ENCODE results near the gene C18orf63.

DNA sequence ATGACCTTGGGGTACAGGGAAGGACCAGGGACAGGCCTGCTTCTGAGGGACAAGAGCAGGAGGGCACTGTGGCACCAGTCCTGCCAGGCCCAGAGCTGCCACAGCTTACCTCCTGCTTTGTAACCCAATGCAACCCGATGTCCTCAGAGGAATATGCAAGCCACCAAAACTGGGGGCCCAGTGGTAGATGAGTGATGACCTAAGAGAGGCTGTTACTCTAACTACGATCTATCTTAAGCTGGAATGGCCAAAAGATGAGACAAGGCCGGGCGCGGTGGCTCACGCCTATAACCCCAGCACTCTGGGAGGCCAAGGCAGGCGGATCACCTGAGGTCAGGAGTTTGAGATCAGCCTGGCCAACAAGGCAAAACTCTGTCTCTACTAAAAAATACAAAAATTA is 36.7 kb upstream of the C18orf63 start:
- TF ChIP-seq, protein P1, sequence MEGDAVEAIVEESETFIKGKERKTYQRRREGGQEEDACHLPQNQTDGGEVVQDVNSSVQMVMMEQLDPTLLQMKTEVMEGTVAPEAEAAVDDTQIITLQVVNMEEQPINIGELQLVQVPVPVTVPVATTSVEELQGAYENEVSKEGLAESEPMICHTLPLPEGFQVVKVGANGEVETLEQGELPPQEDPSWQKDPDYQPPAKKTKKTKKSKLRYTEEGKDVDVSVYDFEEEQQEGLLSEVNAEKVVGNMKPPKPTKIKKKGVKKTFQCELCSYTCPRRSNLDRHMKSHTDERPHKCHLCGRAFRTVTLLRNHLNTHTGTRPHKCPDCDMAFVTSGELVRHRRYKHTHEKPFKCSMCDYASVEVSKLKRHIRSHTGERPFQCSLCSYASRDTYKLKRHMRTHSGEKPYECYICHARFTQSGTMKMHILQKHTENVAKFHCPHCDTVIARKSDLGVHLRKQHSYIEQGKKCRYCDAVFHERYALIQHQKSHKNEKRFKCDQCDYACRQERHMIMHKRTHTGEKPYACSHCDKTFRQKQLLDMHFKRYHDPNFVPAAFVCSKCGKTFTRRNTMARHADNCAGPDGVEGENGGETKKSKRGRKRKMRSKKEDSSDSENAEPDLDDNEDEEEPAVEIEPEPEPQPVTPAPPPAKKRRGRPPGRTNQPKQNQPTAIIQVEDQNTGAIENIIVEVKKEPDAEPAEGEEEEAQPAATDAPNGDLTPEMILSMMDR (conservative IDR thresholded peaks at IDR 0.05; ENCODE audit: low read depth, low read length): no peak
- no peak for TF ChIP-seq EZH2 (IDR thresholded peaks at IDR 0.05; ENCODE audit: borderline replicate concordance, low read depth, low read length, poor library complexity, severe bottlenecking)
